GM12892 (cell line): ENCODE measurements around the gene SEMA3A.

Source experiments
- POLR2A ChIP-seq: IDR thresholded peaks from 2 replicates; pipeline ENCODE4 v1.6.1; 2011; ENCODE audit warnings: low read depth, low read length, control low read depth
- POLR2AphosphoS5 ChIP-seq: IDR thresholded peaks from 2 replicates; pipeline ENCODE4 v1.6.1; 2011; ENCODE audit warnings: low read depth, low read length, control low read depth
- TAF1 ChIP-seq: IDR thresholded peaks from 2 replicates; pipeline ENCODE4 v1.6.1; 2011; ENCODE audit warnings: low read depth, mild to moderate bottlenecking, control low read depth, low read length, borderline replicate concordance

GRCh38 chr7:84196084-84196503 is 1.5 kb upstream of the SEMA3A start:
- no peak for TF ChIP-seq POLR2AphosphoS5
- TF ChIP-seq POLR2A: no peak
- no peak for TF ChIP-seq TAF1
